NCI-H1417 (cell line): ENCODE measurements around the gene SPATA20.

ENCODE experiments used
- DNase-seq, 3 experiments: peaks; one replicate each; lab custom pipeline; 2025; lab: John Stamatoyannopoulos, UW

SPATA20 gene

GRCh38 chr17:50520483-50520882 lies 26.5 kb upstream of the SPATA20 start:
- no peak for DNase-seq

GRCh38 chr17:50521514-50521913 lies 25.5 kb upstream of the SPATA20 start:
- no peak for DNase-seq

- DNase-seq, result no peak
These were observed 24.2 kb upstream of the SPATA20 start for GRCh38 chr17:50522766-50523165.

- no peak for DNase-seq
These were observed 23.8 kb upstream of the SPATA20 start for GRCh38 chr17:50523208-50523607.

GRCh38 chr17:50524838-50525237 lies 22.1 kb upstream of the SPATA20 start:
- no peak for DNase-seq

GRCh38 chr17:50527155-50527762 lies 19.7 kb upstream of the SPATA20 start:
- DNase-seq, result no peak

- no peak for DNase-seq
These were observed 19.0 kb upstream of the SPATA20 start for GRCh38 chr17:50527949-50528474.

- DNase-seq, result no peak
These were observed 17.1 kb upstream of the SPATA20 start for GRCh38 chr17:50529849-50530248.

- no peak for DNase-seq
These were observed 15.4 kb upstream of the SPATA20 start for GRCh38 chr17:50531428-50532025.

GRCh38 chr17:50532452-50533024 lies 14.4 kb upstream of the SPATA20 start, which contains the start of gene EPN3:
EPN3 (plus strand) TSS chr17:50532735; CDS start chr17:50536557, 3,822 bp downstream.
- DNase-seq, result peak in 2 of 3 experiments; percentile 45 to 59

GRCh38 chr17:50533185-50533584 lies 13.8 kb upstream of the SPATA20 start:
- peak in 1 of 3 experiments; percentile 17 for DNase-seq

- peak in 1 of 3 experiments; percentile 27 for DNase-seq
These were observed 13.2 kb upstream of the SPATA20 start for GRCh38 chr17:50533720-50534148.

GRCh38 chr17:50534222-50534978 lies 12.6 kb upstream of the SPATA20 start:
- DNase-seq, result no peak

- no peak for DNase-seq
These were observed 12.0 kb upstream of the SPATA20 start for GRCh38 chr17:50534979-50535326.

GRCh38 chr17:50535407-50535806 lies 11.6 kb upstream of the SPATA20 start:
- DNase-seq, result no peak

GRCh38 chr17:50536683-50537646 lies 10.0 kb upstream of the SPATA20 start:
- no peak for DNase-seq

- DNase-seq, result no peak
These were observed 9.0 kb upstream of the SPATA20 start for GRCh38 chr17:50537721-50538548.

- DNase-seq, result no peak
These were observed 8.2 kb upstream of the SPATA20 start for GRCh38 chr17:50538549-50539410.

- DNase-seq, result peak in 2 of 3 experiments; percentile 7 to 18
These were observed 7.0 kb upstream of the SPATA20 start for GRCh38 chr17:50539762-50540559.
